ENCODE measurements around the gene NES.

The NES gene

GRCh38 chr1:156677616-156678596, 699 bp upstream of the NES start:
- no peak for DNase-seq

GRCh38 chr1:156676114-156676819, 940 bp downstream of the NES start:
- DNase-seq = no peak

DNA sequence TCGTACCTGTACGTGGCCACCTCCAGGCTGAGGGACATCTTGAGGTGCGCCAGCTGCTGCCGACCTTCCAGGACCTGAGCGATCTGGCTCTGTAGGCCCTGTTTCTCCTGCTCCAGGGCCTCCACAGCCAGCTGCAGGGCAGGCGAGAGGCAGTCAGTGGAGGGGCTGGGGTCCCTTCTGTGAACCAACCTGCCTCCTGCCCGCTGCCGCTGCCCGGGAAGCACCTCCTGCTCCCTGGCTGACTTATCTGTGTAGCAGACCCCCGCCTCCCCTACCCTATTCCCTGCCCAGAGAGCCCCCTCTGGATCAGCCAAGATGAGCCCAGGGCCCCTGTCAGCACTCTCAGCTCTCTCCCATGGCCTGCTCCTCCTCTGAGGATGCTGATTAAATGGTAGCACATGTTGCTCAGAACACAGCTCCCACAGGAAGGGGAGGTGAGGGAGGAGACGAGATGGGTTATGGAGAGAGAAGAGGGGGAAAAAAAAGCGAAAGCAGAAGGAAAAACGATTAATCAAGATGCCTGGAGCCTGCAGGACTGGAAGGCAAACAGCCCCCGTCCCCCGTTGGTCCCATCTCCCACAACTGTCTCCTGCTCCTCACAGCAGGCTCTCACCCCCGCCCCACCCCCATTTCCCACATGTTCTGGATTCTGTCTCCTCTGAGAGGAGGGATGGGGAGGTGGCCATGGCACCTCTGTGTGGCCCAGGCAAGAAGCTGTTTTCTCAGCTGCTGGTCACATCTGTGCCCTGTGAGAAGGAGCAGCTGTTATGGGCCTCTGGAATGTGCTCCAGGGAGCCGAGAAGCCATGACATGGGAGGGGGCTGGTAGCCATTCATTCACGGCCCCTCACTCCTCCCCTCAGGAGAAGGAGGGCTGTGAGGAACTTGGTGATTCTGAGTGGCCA, 1.7 kb downstream of the NES start:
- DNase-seq = no peak

- no peak for DNase-seq
Measured at GRCh38 chr1:156673387-156674121, 3.7 kb downstream of the NES start.

DNA sequence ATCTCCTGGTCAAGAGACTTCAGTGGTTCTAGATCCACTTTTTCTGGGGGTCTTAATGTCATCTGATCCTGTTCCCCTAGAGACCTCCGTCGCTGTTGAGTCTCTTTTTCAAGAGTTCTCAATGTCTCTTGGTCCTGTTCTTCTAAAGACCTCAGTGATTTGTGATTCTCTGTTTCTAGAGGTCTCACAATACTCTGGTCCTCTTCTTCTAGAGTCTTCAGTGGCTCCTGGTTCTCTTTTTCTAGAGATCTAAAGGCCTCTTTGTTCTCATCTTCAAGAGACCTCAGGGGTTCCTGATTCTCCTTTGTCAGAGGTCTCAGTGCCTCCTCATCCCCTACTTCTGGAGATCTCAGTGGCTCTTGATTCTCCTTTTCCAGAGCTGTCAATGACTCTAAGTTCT, 5.4 kb downstream of the NES start:
- no peak for DNase-seq

- DNase-seq = no peak
Measured at GRCh38 chr1:156670791-156671190, 6.4 kb downstream of the NES start.

DNA sequence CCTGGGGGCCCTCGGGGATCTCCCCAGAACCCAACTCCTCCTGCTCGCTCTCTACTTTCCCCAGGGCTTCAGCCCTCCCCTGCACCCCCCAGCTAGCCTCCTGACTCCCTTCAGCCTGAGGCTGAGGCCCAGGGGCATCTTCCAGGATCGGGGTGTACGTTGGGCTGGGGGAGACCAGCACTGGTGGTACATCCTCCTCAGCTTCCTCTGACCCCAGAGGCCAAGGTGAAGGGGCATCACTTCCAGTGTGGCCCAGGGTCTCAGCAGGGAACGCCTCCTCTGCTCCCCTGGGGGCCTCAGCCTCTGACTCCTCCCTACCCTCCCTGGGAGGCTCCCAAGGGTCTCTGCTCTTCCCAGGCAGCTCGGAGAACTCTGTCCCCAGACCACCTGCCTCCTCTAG, 6.8 kb downstream of the NES start:
- no peak for DNase-seq

- DNase-seq = no peak
Measured at GRCh38 chr1:156669794-156670193, 7.4 kb downstream of the NES start.

DNA sequence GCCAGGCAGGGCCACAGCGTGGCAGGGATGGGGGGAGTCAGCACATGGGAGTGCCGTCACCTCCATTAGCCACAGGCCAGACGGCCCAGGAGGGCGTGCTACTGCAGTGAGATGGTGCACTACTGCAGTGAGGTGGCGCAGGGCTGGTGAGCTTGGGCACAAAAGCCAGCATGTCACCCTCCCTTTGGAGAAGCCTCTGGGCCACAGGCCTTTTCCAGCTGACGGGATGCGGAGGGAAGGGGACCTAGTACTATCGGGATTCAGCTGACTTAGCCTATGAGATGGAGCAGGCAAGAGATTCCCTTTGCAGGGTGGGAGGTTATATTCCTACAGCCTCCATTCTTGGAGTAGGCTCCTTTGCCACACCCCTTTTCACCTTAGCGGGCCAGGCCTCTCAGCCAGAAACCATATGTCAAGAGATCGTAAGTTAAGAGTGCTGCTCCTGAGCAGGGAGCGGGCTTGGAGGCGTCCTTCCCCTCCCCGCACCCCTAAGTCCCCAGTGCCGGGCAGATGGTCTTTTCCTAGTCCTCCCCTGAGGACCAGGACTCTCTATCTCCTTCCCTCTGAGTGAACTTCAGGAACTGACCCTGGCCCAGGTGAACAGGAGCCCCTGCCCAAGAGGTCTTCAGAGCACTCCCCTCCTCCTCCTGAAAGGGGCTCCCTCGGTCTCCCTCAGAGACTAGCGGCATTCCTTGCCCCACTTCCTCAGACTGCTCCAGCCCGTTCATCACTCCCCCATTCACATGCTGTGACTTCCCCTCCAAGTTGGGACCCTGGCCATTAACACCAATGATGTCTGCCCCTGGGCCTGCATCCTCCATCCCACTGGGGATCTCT, 8.2 kb downstream of the NES start:
- no peak for DNase-seq

GRCh38 chr1:156667968-156668709, 9.1 kb downstream of the NES start:
- DNase-seq = no peak

DNA sequence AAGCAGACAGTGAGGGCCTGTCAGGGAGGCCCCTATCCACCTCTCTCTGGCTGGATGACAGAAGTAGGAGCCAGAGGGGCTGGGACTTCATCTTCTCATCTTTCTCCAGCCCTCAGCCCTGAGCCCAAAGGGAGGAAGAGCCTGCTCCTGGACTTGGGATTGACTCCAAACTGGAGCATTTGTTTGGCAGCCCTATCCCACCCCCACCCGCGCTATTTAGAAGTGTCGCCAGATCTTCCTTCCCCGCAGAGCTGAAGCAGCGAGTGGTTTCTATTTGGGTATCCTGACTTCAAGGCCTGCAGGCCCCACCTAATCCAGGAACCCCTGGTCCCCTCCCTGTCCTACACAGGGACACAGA, 9.6 kb downstream of the NES start:
- no peak for DNase-seq

DNA sequence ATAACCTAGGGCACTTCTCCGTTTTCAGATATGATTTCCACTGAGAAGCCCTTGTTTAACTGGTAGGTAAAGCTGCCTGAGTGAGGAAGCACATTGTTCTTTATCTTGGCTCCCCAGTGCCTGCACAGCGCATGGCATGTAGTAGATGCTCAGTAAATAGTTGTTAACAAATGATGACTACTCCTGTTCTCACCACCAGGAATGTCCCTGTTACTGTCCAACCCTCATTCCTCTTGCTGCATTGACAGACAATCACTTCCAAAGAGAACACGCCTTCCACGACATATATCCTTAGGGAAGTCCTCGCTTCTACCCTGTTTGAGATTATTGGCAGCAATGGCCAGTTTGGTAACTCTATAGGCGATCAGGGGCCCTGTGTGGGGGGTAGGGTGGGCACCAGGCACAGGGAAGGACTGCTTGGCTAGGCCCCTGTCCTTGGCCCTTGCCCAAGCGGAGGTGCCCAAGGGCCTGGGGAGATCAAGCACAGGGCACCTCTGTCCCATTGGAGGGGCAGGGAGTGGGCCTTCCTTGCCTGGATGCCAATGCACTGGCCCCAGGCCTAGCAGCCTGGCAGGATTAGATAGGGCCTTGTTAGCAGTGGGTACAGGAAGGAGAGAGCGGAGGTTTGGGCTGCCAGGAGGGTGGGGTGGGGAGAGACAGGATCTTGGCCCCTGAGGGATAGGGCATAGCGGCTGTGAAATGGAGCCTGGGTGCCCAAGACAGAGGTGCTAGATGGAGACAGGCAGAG, 10.2 kb downstream of the NES start:
- no peak for DNase-seq

GRCh38 chr1:156665539-156665938, 11.7 kb downstream of the NES start:
- no peak for DNase-seq

- no peak for DNase-seq
Measured at GRCh38 chr1:156664767-156665411, 12.3 kb downstream of the NES start.

DNA sequence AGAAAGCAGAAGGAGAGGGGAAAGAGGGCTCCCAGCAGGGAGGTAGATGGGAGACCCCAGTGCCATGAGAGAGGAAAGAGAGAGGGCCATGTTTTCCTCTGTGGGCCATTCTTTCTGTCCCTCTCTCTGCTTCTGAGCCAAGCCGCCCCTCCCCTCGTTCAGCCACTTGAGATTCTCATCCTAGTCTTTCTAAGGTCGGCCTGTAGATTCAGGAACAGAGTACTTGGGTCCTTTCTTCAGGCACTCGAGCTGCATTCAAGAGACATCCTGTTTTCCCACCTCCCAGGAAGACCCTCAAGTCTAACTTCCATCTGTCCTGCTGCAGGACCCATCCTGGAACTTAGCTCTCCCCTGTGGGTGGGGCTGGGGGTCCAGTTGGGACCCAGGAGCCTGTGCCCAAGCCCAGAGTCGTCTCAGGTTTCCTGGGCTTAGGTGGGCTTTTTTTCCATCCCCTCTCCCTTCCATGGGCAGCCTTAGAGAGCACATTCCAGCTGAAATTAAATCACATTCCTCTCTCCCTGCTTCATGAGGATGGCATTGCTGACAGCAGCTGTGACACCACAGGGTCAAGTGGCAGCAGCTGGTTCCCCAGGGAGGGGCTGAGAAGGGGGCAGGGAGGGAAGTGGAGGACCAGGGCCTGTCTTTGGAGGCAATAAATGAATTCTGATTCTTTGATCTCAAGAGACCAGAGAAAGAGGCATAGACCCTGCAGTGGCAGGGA, 13.0 kb downstream of the NES start:
- DNase-seq = no peak

GRCh38 chr1:156663178-156663577, 14.0 kb downstream of the NES start:
- DNase-seq = no peak

- DNase-seq = no peak
Measured at GRCh38 chr1:156662800-156663055, 14.5 kb downstream of the NES start.

- no peak for DNase-seq
Measured at GRCh38 chr1:156662005-156662799, 15.0 kb downstream of the NES start.
